HepG2 (cell line): Measurements from ENCODE around the gene SLC25A17.

Source experiments
- ARID4A ChIP-seq: sonication (generic); formaldehyde crosslinking; IDR thresholded peaks from 2 replicates; pipeline ENCODE4 v1.5.0; 2020; ENCODE audit warnings: mild to moderate bottlenecking, missing genetic modification reagents, borderline replicate concordance
- HDAC6 ChIP-seq: fragments of 200-600 bp; sonication (generic); IDR thresholded peaks from 2 replicates; pipeline ENCODE4 v1.7.0; 2017; ENCODE audit warnings: mild to moderate bottlenecking, antibody characterized with exemption, low read length, low read depth
- ZNF609 ChIP-seq: sonication (generic); formaldehyde crosslinking; IDR thresholded peaks from 2 replicates; pipeline ENCODE4 v1.4.0; 2020; ENCODE audit warnings: mild to moderate bottlenecking, missing genetic modification reagents, borderline replicate concordance

- no peak for TF ChIP-seq HDAC6
- TF ChIP-seq ZNF609 (CRISPR knock-in tag): no peak
- no peak for TF ChIP-seq ARID4A
These were observed 50.9 kb downstream of the SLC25A17 start for GRCh38 chr22:40768206-40768605.
